Activated T-cell treated with anti-CD3 and anti-CD28 coated beads for 1 hour (primary cell): Measurements from ENCODE around the gene JUP.

Experiments
- DNase-seq: peaks from one replicate; pipeline ENCODE4 v3.0.0-alpha.2; 2020; ENCODE audit warnings: low read depth

The JUP gene

GRCh38 chr17:41810659-41811548 lies 24.4 kb upstream of the JUP start:
- DNase-seq: no peak

- no peak for DNase-seq
These were observed 20.4 kb upstream of the JUP start for GRCh38 chr17:41806685-41807445.

GRCh38 chr17:41803049-41804020 lies 16.8 kb upstream of the JUP start:
- no peak for DNase-seq

- peak; percentile 75 for DNase-seq
These were observed 15.1 kb upstream of the JUP start for GRCh38 chr17:41801374-41802271.

GRCh38 chr17:41800601-41801373 lies 14.3 kb upstream of the JUP start:
- no peak for DNase-seq

GRCh38 chr17:41799366-41799765 lies 12.9 kb upstream of the JUP start:
- DNase-seq: no peak

- DNase-seq: no peak
These were observed 10.9 kb upstream of the JUP start for GRCh38 chr17:41797377-41797776.

GRCh38 chr17:41796121-41796895 lies 9.8 kb upstream of the JUP start:
- no peak for DNase-seq

GRCh38 chr17:41794540-41794975 lies 8.0 kb upstream of the JUP start:
- DNase-seq: no peak

- DNase-seq: no peak
These were observed 7.5 kb upstream of the JUP start for GRCh38 chr17:41793784-41794539.

- no peak for DNase-seq
These were observed 6.6 kb upstream of the JUP start for GRCh38 chr17:41792845-41793783.

- no peak for DNase-seq
These were observed 509 bp upstream of the JUP start for GRCh38 chr17:41787021-41787418.

GRCh38 chr17:41785859-41786226 lies 668 bp downstream of the JUP start:
- DNase-seq: no peak

- DNase-seq: no peak
These were observed 1.2 kb downstream of the JUP start for GRCh38 chr17:41785091-41785858.

GRCh38 chr17:41784207-41784744 lies 2.2 kb downstream of the JUP start:
- no peak for DNase-seq

GRCh38 chr17:41782142-41782541 lies 4.4 kb downstream of the JUP start:
- DNase-seq: no peak
